ENCODE measurements around the gene MACROD2.

The MACROD2 gene

GRCh38 chr20:14064333-14064732 is 69.0 kb downstream of the MACROD2 start:
- no peak for DNase-seq

GRCh38 chr20:14064921-14065320 is 69.6 kb downstream of the MACROD2 start:
- no peak for DNase-seq

- DNase-seq: no peak
These were observed 70.5 kb downstream of the MACROD2 start for GRCh38 chr20:14065774-14066173.

- DNase-seq: no peak
These were observed 72.3 kb downstream of the MACROD2 start for GRCh38 chr20:14067603-14068002.

GRCh38 chr20:14069796-14070195 is 74.5 kb downstream of the MACROD2 start:
- no peak for DNase-seq

GRCh38 chr20:14093652-14094051 is 98.3 kb downstream of the MACROD2 start:
- DNase-seq: no peak

GRCh38 chr20:14098261-14098660 is 102.9 kb downstream of the MACROD2 start:
- no peak for DNase-seq

- DNase-seq: no peak
These were observed 118.1 kb downstream of the MACROD2 start for GRCh38 chr20:14113416-14113815.

- DNase-seq: no peak
These were observed 118.9 kb downstream of the MACROD2 start for GRCh38 chr20:14114065-14114704.

- no peak for DNase-seq
These were observed 120.7 kb downstream of the MACROD2 start for GRCh38 chr20:14116037-14116436.

GRCh38 chr20:14117768-14118167 is 122.5 kb downstream of the MACROD2 start:
- no peak for DNase-seq

GRCh38 chr20:14126856-14127255 is 131.5 kb downstream of the MACROD2 start:
- DNase-seq: no peak

GRCh38 chr20:14127514-14128223 is 132.4 kb downstream of the MACROD2 start:
- DNase-seq: peak; percentile 43

- DNase-seq: no peak
These were observed 138.7 kb downstream of the MACROD2 start for GRCh38 chr20:14134004-14134403.

- peak; percentile 1 for DNase-seq
These were observed 146.9 kb downstream of the MACROD2 start for GRCh38 chr20:14142171-14142570.

GRCh38 chr20:14142964-14143627 is 147.8 kb downstream of the MACROD2 start:
- no peak for DNase-seq

- no peak for DNase-seq
These were observed 152.7 kb downstream of the MACROD2 start for GRCh38 chr20:14148042-14148441.

- no peak for DNase-seq
These were observed 160.0 kb downstream of the MACROD2 start for GRCh38 chr20:14155361-14155760.

- no peak for DNase-seq
These were observed 183.2 kb downstream of the MACROD2 start for GRCh38 chr20:14178528-14178927.

- DNase-seq: no peak
These were observed 183.6 kb downstream of the MACROD2 start for GRCh38 chr20:14178952-14179351.

- DNase-seq: peak; percentile 19
These were observed 194.6 kb downstream of the MACROD2 start for GRCh38 chr20:14189794-14190402.

GRCh38 chr20:14191559-14191958 is 196.2 kb downstream of the MACROD2 start:
- DNase-seq: no peak

GRCh38 chr20:14193443-14193842 is 198.1 kb downstream of the MACROD2 start:
- no peak for DNase-seq

- DNase-seq: no peak
These were observed 198.6 kb downstream of the MACROD2 start for GRCh38 chr20:14193885-14194284.
